Liver (tissue), 3 donors: ENCODE measurements around the gene NADK.
"Not testable (repeated sequence)": the region's sequence is repeated elsewhere in the genome, so short reads cannot be mapped to it uniquely, and the experiment has no call there.

ENCODE experiments used
- CTCF ChIP-seq: fragments of 150-350 bp; IDR thresholded peaks from 2 replicates; pipeline ENCODE4 v1.5.1; 2017; ENCODE audit warnings: improper control_type of control experiment, low read depth, low read length; ENCODE audit not compliant: missing input control
- GABPA ChIP-seq, 2 donors: IDR thresholded peaks in 1 of 2; conservative IDR thresholded peaks in 1 of 2; 2 replicates each; pipeline ENCODE4 v1.6.1; 2016; ENCODE audit warnings: antibody characterized with exemption in 2 of 2, mild to moderate bottlenecking in 1 of 2, moderate library complexity in 1 of 2
- REST ChIP-seq: IDR thresholded peaks from 2 replicates; pipeline ENCODE4 v1.6.1; 2016; ENCODE audit warnings: antibody characterized with exemption, mild to moderate bottlenecking
- TAF1 ChIP-seq: conservative IDR thresholded peaks from 2 replicates; pipeline ENCODE4 v1.6.1; 2016; ENCODE audit warnings: antibody characterized with exemption, mild to moderate bottlenecking
- donor health status: healthy.
- donor health status: healthy.

DNA sequence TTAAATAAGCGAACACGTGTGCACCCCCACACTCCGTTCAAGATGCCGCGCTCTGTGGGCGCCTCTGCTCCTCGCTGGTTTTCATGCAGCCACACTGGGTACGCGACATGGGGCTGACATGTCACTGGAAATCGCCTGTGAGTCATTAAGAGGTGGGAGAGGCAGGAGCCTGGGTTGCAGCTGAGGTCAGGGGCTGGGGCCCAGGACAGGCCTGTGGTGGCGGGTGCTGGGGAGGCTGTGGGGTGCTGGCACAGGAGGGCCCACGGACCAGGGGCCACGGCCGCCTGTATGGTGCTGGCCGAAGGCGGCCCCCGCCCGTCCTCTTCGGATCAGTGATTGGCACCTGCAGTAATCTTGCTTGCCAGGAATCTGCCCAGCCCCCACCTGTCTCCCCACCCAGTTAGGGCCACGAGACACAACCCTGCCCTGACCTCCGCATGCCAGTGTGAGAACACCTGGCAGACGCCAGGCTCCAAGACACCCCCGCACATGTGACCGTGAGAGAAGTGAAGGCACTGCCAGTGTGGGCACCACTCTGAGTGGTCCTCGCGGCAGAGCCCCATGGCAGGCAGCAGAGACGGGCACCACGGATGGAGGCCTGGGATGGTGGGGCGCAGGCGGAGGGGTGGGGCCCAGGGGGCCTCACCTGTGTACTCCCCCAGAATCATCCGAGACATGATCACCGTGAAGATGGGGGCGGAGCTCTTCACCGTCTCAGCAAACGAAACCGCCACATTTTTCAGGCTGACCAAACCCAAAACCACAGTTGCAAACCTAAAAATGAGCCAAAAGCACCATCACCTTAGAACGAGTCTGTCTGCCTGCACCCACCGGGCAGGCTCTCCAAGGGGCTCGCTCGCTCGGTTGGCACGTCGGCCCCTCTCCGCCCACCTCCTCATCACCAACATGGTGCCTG lies 40.3 kb downstream of the NADK start:
- TF ChIP-seq GABPA (IDR thresholded peaks at IDR 0.05 in 1 of 2, conservative IDR thresholded peaks at IDR 0.05 in 1 of 2); CTCF; REST; TAF1: not testable (repeated sequence)
